HG02840 (cell line): ENCODE data around the gene ZNF440.
"Not testable (repeated sequence)": the region's sequence is repeated elsewhere in the genome, so short reads cannot be mapped to it uniquely, and the experiment has no call there.

ENCODE experiments used
- ATAC-seq: cut with Tn5 transposase; IDR thresholded peaks from one replicate; pipeline ENCODE4 v1.9.1; 2021; ENCODE audit warnings: mild to moderate bottlenecking, moderate library complexity, moderate number of reproducible peaks; ENCODE audit not compliant: unreplicated experiment, low FRiP score

The ZNF440 gene

GRCh38 chr19:11814029-11814699 is at the start of gene ZNF440:
ZNF440 (plus strand) TSS chr19:11814273; CDS start chr19:11814448, 175 bp downstream.
- ATAC-seq, result peak; percentile 99

GRCh38 chr19:11766597-11767591 is 47.2 kb upstream of the ZNF440 start, which contains the start of gene ZNF441:
ZNF441 (plus strand) TSS chr19:11767000; CDS start chr19:11767194, 194 bp downstream.
- peak; percentile 88 for ATAC-seq

- peak; percentile 25 for ATAC-seq
Observed at GRCh38 chr19:11767633-11768133, 46.4 kb upstream of the ZNF440 start.

GRCh38 chr19:11769995-11770394 is 44.1 kb upstream of the ZNF440 start:
- no peak for ATAC-seq

- ATAC-seq, result not testable (repeated sequence)
Observed at GRCh38 chr19:11771520-11771919, 42.6 kb upstream of the ZNF440 start.

- not testable (repeated sequence) for ATAC-seq
Observed at GRCh38 chr19:11776669-11777068, 37.4 kb upstream of the ZNF440 start.

- no peak for ATAC-seq
Observed at GRCh38 chr19:11780431-11781020, 33.5 kb upstream of the ZNF440 start.

GRCh38 chr19:11781295-11782057 is 32.6 kb upstream of the ZNF440 start:
- no peak for ATAC-seq

- no peak for ATAC-seq
Observed at GRCh38 chr19:11783767-11784166, 30.3 kb upstream of the ZNF440 start.

GRCh38 chr19:11784356-11784755 is 29.7 kb upstream of the ZNF440 start:
- ATAC-seq, result no peak

GRCh38 chr19:11787536-11787935 is 26.5 kb upstream of the ZNF440 start:
- no peak for ATAC-seq

- ATAC-seq, result no peak
Observed at GRCh38 chr19:11792942-11793341, 21.1 kb upstream of the ZNF440 start.

GRCh38 chr19:11797491-11797890 is 16.6 kb upstream of the ZNF440 start:
- no peak for ATAC-seq

GRCh38 chr19:11798391-11799330 is 15.4 kb upstream of the ZNF440 start, which contains the start of gene ZNF491:
ZNF491 (plus strand) TSS chr19:11798523; CDS start chr19:11805954, 7,431 bp downstream.
- ATAC-seq, result peak; percentile 80

- ATAC-seq, result no peak
Observed at GRCh38 chr19:11806354-11807098, 7.5 kb upstream of the ZNF440 start.

- ATAC-seq, result no peak
Observed at GRCh38 chr19:11807099-11807380, 7.0 kb upstream of the ZNF440 start.

- ATAC-seq, result no peak
Observed at GRCh38 chr19:11813703-11814028, 407 bp upstream of the ZNF440 start.

- ATAC-seq, result no peak
Observed at GRCh38 chr19:11814700-11815035, 595 bp downstream of the ZNF440 start.
